ENCODE measurements around the gene TMEM238.
"Not testable (repeated sequence)": the region's sequence is repeated elsewhere in the genome, so short reads cannot be mapped to it uniquely, and the experiment has no call there.

Gene TMEM238, protein sequence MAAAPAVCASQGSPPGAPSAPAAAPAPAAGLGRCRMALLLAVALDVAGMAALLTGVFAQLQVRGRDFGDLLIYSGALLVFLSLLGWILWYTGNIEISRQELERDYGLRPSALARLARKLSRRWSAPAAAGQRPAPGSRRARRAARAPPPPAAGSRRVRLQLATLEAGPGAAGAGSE

GRCh38 chr19:55384131-55384919 is at the start of gene TMEM238:
TSS of gene TMEM238 (minus strand) at chr19:55384292. CDS start at chr19:55384259, 33 bp downstream.
- DNase-seq (ENCODE audit: low read depth in 1 of 2, low spot score in 1 of 2): no peak

DNA sequence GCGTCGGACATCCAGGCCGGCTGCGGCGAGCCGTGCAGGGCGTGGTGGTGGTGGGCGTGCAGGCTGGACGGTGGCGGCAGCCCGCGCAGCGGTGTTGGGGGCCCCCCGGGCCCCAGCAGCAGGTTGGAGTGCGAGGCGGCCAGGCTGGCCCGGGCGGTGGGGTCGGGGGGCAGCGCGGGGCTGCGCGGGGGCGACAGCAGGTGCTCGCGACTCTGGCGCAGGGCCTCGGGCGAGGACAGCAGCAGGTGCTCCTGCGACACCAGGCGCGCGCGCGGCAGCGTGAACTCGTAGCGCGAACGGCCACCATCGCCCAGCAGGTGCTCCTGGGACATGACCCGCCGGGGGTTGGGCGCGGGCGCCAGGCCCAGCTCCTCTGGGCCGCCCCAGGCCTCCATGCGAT is 49.2 kb upstream of the TMEM238 start:
- no peak for DNase-seq (ENCODE audit: low read depth in 1 of 2, low spot score in 1 of 2)

DNA sequence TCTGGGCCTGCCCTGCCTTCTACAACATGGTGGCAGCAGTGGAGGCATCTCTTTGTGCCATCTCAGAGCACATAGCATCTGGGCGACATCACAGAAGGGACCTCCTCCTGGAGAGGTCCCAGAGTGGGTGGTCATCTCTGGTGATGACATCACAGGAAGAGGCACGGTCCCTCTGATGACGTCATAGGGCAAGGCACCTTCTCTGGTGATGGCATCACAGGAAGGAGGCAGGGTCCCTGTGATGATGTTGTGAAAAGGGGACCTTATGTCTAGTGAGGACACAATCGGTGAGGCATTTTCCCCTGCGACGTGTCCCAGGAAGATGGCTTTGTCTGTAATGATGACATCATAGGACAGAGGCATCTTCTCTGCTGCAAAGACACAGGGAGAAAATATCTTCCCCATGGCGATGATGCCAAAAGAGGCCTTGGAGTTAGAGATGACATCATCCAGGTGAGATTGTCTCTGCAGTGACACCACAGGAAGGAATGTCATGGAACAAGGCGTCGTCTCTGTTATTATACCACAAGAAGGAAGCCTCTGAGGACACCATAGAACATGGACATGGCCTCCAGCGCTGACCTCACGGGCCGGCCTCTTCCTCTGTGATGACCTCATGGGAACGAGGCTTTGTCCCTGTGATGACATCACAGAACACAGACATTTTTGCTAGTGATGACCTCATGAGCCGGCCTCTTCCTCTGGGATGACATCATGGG is 48.3 kb upstream of the TMEM238 start:
- DNase-seq (ENCODE audit: low read depth in 1 of 2, low spot score in 1 of 2): no peak

DNA sequence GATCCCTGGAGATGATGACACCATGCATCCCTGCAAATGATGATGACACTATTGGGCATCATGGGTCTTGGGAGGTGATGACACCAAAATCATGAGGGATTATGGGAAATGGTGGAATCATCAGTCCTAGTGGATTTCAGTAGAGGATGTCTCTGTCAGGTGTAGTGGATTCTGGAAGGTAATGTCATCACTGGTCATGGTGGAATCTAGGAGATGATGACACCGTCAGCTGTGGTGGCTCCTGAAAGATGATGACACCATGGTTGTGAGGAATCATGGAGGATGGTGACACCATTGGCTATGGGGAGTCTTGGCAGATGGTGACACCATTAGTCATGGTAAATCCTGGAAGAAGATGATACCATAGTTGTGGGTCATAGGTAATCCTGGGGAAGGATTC is 47.1 kb upstream of the TMEM238 start:
- DNase-seq (ENCODE audit: low read depth in 1 of 2, low spot score in 1 of 2): no peak

DNA sequence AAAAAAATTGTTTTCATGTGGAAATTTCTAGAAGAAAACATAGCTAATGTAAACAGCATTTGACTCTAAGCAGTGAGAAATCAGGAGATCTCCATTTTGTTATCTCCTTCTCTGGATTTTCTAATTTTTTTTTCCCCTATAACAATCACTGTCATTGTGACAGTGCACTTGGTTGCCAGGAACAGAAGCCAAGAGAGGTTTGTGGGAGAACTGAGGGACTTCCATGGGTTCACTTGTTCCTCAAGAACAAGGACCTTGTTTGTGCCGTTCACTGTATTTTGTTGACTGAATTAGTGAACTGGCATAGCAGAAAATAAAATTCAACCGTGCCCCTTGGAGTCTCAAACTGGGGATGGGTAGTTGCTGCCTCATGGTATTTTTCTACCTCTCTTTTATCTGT is 42.0 kb upstream of the TMEM238 start:
- DNase-seq (ENCODE audit: low read depth in 1 of 2, low spot score in 1 of 2): no peak

GRCh38 chr19:55424518-55424917 is 40.4 kb upstream of the TMEM238 start:
- DNase-seq (ENCODE audit: low read depth in 1 of 2, low spot score in 1 of 2): no peak

DNA sequence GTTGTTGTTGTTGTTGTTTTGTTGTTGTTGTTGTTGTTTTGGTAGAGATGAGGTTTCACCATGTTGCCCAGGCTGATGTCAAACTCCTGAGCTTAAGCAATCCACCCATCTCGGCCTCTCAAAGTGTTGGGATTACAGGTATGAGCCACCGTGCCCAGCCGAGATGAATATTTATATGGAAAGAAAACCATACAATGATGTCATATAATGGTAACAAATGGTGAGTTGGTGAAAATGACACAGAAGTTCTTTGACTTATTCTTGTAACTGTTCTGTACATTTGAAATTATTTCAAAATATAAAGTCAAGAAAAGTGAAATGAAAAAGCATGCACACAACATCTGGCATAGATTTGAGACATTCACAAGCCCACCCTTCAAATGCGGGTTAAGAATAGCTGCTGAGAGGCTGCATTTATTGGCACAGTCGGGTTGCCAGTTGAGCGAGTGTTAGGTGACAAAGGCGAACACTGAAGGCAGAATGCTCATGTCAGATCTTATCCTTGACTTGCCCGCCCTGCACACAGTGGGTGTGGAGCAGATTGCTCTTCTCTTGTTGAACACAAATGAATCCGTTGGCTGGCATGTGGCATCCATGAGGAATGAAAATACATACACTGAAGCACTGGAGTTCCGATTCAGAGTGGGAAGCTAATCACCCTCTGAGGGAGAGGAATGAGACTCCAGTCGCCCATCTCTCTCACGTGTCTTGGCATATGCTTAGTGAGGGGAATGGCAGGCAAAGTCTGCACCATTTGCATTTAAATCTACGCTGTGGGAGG is 39.3 kb upstream of the TMEM238 start:
- DNase-seq (ENCODE audit: low read depth in 1 of 2, low spot score in 1 of 2): no peak

GRCh38 chr19:55421281-55421680 is 37.2 kb upstream of the TMEM238 start:
- DNase-seq (ENCODE audit: low read depth in 1 of 2, low spot score in 1 of 2): not testable (repeated sequence)

- DNase-seq (ENCODE audit: low read depth in 1 of 2, low spot score in 1 of 2): no peak
Measured at GRCh38 chr19:55419624-55420236, 35.6 kb upstream of the TMEM238 start.

GRCh38 chr19:55419103-55419502 is 35.0 kb upstream of the TMEM238 start:
- no peak for DNase-seq (ENCODE audit: low read depth in 1 of 2, low spot score in 1 of 2)

DNA sequence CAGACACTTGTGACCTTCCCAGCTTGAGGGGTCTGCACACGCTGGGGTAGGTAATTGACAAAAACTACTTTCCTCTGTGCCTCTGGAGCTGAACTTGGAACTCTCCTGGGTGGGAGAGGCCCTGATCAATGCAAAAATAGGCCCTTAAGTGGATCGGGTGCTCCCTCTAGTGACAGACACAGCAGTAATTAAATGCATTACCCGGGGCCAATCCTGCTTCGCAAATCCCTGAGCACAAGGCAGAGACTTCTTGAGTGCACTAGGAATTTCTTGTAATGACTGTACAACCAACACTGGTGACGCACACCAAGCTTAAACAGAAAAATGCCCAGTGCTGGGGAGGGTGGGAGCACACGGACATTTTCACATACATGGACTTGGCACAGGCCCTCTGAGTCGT is 34.1 kb upstream of the TMEM238 start:
- DNase-seq (ENCODE audit: low read depth in 1 of 2, low spot score in 1 of 2): no peak

DNA sequence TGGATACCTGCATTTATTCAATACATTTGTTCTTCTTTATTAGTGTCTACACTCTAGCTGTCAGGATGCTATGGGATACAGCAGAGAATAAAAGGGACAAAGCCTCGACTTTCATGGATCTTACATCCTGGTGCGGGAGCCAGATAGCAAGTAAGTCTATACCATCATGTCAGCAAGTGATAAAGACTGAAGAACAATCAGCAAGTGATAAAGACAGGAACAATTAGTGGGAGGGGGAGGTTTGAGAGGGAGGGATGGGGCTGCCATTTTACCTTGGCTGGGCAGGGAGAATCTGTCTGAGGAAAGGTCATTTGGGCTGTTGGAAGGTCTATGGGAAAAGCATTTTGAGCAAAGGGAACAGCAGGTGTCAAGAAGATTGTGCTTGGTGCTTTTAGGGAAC is 26.1 kb upstream of the TMEM238 start:
- DNase-seq (ENCODE audit: low read depth in 1 of 2, low spot score in 1 of 2): no peak

GRCh38 chr19:55409179-55409578 is 25.1 kb upstream of the TMEM238 start:
- DNase-seq (ENCODE audit: low read depth in 1 of 2, low spot score in 1 of 2): not testable (repeated sequence)

DNA sequence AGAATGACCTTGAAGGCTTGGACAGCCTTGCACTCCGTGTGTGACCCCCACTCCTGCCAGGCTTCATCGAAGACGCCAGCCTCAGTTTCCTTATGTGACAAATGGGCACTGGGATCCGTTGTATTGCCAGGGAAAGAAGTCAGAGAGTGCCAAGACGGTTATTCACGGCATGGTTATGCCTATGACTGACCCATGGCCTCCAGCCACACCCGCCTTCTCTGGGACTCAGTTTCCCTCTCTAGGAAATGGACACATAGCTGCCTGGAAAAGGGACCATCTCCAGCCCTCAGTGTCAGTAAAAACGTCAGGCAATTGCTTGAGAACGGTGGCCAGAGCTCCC is 24.4 kb upstream of the TMEM238 start:
- no peak for DNase-seq (ENCODE audit: low read depth in 1 of 2, low spot score in 1 of 2)

GRCh38 chr19:55407800-55408532 is 23.9 kb upstream of the TMEM238 start:
- peak; percentile 91 to 94 for DNase-seq (ENCODE audit: low read depth in 1 of 2, low spot score in 1 of 2)

DNA sequence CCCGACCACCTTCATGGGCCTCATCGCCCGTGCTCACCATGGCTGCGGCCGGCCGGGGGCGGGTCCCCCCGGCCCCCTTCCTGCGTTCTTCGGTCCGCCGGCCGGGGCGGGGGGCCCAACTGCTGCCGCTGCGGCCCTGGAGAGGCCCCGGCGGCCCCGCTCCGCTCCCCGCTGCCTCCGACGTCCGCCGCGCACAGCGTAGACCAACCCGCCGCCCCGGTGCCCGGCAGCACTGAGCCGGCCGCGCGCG is 23.4 kb upstream of the TMEM238 start, which contains the start of gene UBE2S:
Gene UBE2S (minus strand): TSS at position 239 of the 250 bp plus-strand sequence. CDS start 199 bp downstream, at position 40.
- DNase-seq (ENCODE audit: low read depth in 1 of 2, low spot score in 1 of 2): not testable (repeated sequence)

DNA sequence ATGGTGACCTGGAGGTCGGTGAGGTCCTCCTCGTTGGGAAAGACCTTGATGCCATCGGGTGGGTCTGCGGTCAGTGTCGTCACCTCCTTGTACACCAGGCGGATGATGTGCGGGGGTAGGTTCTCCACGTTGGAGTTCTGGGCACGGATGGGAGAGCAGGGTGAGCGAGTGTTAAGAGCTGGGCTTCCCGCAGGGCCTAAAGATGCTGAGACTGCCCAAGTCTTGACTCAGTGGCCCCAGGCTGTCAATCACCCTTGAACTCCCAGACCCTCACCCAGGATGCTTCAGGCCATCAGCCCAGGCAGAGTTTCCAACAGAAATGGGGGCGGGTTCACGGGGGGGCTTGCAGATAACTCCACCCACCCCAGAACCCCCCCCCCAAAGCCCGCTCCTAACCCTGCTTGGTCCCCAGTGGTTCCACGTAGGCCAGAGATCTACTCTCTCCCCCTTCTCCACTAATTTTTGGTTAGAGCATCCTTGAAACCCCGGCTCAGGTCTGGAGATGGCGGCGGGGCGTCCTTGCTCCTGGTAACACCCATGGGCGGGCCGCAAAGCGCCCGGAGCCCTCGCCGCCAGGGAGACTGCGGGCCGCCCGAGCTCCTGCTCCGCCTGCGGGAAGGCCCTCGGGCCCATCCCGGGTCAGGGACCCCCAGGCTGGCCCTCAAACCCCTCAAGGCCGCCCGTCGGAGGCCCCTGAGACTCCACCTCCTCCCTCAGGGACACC is 22.9 kb upstream of the TMEM238 start:
- peak in 1 of 2 donors; percentile 22 for DNase-seq (ENCODE audit: low read depth in 1 of 2, low spot score in 1 of 2)

GRCh38 chr19:55406091-55406825 is 22.2 kb upstream of the TMEM238 start:
- no peak for DNase-seq (ENCODE audit: low read depth in 1 of 2, low spot score in 1 of 2)

DNA sequence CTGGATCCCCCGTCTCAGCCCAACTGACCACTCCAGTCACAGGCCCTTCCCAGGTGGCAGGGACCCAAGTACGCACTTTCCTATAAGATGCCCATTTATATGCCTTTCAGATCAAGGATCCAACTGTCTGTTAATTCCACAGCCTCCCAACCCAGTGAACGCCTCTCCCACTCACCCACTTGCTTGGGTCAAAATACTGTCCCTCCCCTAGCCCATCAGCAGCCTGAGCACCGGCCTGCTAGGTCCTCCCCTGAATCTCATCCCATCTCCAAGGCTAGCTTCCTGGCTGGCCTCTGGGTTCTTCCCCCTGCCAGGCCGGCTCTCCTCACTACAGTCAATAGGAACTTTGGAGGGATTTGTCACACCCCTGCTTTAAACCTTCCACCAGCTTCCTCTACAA is 21.5 kb upstream of the TMEM238 start:
- DNase-seq (ENCODE audit: low read depth in 1 of 2, low spot score in 1 of 2): no peak

Measured in stimulated activated CD4-positive, alpha-beta T cell treated with anti-CD3 and anti-CD28 coated beads, Interleukin-15, amount 100 ng/mL, for 1 hour (primary cell).